CD4-positive, alpha-beta T cell treated with Interleukin-21 for 1 hour (primary cell): Measurements from ENCODE around the gene RSPH10B2.
"Not testable (repeated sequence)": the region's sequence is repeated elsewhere in the genome, so short reads cannot be mapped to it uniquely, and the experiment has no call there.

Experiments
- DNase-seq: peaks from one replicate; pipeline ENCODE4 v3.0.0-alpha.2; 2020

Gene RSPH10B2

GRCh38 chr7:6843654-6844053 is 89.8 kb downstream of the RSPH10B2 start:
- DNase-seq: not testable (repeated sequence)

GRCh38 chr7:6845971-6846449 is 92.1 kb downstream of the RSPH10B2 start:
- not testable (repeated sequence) for DNase-seq

- not testable (repeated sequence) for DNase-seq
These were observed 93.8 kb downstream of the RSPH10B2 start for GRCh38 chr7:6847751-6848150.
